ENCODE results near the gene PARD6G.

GRCh38 chr18:80218341-80219227, 28.7 kb downstream of the PARD6G start:
- TF ChIP-seq POLR2AphosphoS5 (IDR thresholded peaks at IDR 0.05; ENCODE audit: borderline replicate concordance, low read depth, low read length), result no peak
- no peak for TF ChIP-seq EZH2 (IDR thresholded peaks at IDR 0.05)
- no peak for TF ChIP-seq FOXP2 (optimal IDR thresholded peaks at IDR 0.05; ENCODE audit: control extremely low read depth, extremely low read length, insufficient read depth)
